ENCODE data around the gene SIGLEC7.

DNA sequence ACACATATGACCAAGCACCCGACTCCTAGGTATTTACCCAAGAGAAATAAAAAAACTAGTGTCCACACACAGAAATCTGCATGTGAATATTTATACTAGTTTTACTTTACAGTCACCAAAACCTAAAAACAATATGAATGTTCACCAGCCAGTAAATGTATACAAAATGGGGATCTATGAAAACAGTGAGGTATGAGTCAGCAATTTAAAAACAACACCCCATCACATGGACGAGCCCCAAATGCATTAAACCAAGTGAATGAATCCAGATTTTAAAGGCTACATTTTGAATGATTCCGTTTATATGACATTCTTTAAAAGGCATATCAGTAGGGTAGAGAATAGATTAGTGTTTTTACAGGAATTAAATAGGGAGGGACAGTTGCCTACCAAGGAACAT, 22.1 kb downstream of the SIGLEC7 start:
- no peak for TF ChIP-seq EP300 (IDR thresholded peaks at IDR 0.05; ENCODE audit: borderline replicate concordance)
- TF ChIP-seq, protein P1, sequence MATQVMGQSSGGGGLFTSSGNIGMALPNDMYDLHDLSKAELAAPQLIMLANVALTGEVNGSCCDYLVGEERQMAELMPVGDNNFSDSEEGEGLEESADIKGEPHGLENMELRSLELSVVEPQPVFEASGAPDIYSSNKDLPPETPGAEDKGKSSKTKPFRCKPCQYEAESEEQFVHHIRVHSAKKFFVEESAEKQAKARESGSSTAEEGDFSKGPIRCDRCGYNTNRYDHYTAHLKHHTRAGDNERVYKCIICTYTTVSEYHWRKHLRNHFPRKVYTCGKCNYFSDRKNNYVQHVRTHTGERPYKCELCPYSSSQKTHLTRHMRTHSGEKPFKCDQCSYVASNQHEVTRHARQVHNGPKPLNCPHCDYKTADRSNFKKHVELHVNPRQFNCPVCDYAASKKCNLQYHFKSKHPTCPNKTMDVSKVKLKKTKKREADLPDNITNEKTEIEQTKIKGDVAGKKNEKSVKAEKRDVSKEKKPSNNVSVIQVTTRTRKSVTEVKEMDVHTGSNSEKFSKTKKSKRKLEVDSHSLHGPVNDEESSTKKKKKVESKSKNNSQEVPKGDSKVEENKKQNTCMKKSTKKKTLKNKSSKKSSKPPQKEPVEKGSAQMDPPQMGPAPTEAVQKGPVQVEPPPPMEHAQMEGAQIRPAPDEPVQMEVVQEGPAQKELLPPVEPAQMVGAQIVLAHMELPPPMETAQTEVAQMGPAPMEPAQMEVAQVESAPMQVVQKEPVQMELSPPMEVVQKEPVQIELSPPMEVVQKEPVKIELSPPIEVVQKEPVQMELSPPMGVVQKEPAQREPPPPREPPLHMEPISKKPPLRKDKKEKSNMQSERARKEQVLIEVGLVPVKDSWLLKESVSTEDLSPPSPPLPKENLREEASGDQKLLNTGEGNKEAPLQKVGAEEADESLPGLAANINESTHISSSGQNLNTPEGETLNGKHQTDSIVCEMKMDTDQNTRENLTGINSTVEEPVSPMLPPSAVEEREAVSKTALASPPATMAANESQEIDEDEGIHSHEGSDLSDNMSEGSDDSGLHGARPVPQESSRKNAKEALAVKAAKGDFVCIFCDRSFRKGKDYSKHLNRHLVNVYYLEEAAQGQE (IDR thresholded peaks at IDR 0.05; ENCODE audit: low read depth) = no peak
- TF ChIP-seq TCF12 (IDR thresholded peaks at IDR 0.05; ENCODE audit: low read depth) = no peak
- no peak for TF ChIP-seq TAF1 (IDR thresholded peaks at IDR 0.05; ENCODE audit: low read depth)
- no peak for TF ChIP-seq YY1 (IDR thresholded peaks at IDR 0.05; ENCODE audit: low read depth)
- TF ChIP-seq, protein P2, sequence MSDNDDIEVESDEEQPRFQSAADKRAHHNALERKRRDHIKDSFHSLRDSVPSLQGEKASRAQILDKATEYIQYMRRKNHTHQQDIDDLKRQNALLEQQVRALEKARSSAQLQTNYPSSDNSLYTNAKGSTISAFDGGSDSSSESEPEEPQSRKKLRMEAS (IDR thresholded peaks at IDR 0.05) = no peak
- TF ChIP-seq EGR1 (IDR thresholded peaks at IDR 0.05) = no peak
- no peak for TF ChIP-seq ZBTB7A (IDR thresholded peaks at IDR 0.05; ENCODE audit: low read depth)
- no peak for TF ChIP-seq NFIC (IDR thresholded peaks at IDR 0.05)
- no peak for TF ChIP-seq CREB1 (IDR thresholded peaks at IDR 0.05; ENCODE audit: low read depth)
- no peak for TF ChIP-seq RAD21 (IDR thresholded peaks at IDR 0.05; ENCODE audit: low read depth)

Data from Ishikawa (cell line).